Adrenal gland (tissue), 5 donors: ENCODE measurements around the gene TUB.

Experiments
- POLR2A ChIP-seq, 2 donors: fragments of 450-650 bp; IDR thresholded peaks; one replicate each; pipeline ENCODE4 v1.6.1; 2017; ENCODE audit warnings: antibody characterized with exemption in 2 of 2, mild to moderate bottlenecking in 2 of 2, moderate library complexity in 1 of 2
- TF ChIP-seq, protein P1 (sequence below), 6 experiments: fragments of 450-650 bp in 4 of 6; fragments of 200-600 bp in 2 of 6; sonication (generic) in 1 of 6; IDR thresholded peaks; 1 replicate in 5 of 6; 2 replicates in 1 of 6; pipeline versions ENCODE4 v1.5.1 to v1.8.0; 2016 to 2021; ENCODE audit warnings: antibody characterized with exemption in 6 of 6, mild to moderate bottlenecking in 2 of 6, moderate library complexity in 1 of 6
- donor health status: DM: no; HTN: no; CAD: no.

DNA sequence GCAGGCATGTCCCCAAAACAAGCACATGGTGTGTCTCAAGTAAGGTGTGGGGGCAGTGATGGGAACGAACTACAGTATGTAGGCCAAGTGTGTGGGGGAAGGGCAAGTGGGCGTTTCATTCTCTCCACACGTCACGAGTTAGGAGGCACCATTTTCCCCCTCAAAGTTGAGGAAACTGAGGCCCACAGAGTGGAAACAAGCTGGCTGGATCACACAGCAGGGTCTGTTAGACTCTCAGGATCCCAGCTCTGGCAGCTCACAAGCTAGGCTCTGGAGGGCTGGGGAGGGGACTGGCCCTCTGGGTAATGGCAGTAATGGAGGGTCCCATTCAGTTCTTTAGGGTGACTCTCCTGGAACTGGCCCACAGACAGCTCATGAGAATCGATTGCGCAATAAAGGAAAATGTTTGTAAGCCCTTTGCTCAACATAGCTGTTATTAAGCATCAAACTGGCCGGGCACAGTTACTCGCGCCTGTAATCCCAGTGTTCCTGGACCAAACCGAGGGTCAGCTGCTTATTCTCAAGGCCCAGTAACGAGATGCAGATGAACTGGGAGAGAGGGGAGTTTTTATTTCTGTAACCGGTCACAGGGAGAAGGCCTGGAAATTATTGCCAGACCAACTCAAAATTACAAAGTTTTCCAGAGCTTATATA is 24.1 kb upstream of the TUB start:
- TF ChIP-seq, protein P1, sequence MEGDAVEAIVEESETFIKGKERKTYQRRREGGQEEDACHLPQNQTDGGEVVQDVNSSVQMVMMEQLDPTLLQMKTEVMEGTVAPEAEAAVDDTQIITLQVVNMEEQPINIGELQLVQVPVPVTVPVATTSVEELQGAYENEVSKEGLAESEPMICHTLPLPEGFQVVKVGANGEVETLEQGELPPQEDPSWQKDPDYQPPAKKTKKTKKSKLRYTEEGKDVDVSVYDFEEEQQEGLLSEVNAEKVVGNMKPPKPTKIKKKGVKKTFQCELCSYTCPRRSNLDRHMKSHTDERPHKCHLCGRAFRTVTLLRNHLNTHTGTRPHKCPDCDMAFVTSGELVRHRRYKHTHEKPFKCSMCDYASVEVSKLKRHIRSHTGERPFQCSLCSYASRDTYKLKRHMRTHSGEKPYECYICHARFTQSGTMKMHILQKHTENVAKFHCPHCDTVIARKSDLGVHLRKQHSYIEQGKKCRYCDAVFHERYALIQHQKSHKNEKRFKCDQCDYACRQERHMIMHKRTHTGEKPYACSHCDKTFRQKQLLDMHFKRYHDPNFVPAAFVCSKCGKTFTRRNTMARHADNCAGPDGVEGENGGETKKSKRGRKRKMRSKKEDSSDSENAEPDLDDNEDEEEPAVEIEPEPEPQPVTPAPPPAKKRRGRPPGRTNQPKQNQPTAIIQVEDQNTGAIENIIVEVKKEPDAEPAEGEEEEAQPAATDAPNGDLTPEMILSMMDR (IDR thresholded peaks at IDR 0.05), result no peak
- peak in 1 of 2 donors; percentile 34 for TF ChIP-seq POLR2A (IDR thresholded peaks at IDR 0.05)
